GM21390 (cell line): ENCODE data around the gene GRAP2.
"Not testable (repeated sequence)": the region's sequence is repeated elsewhere in the genome, so short reads cannot be mapped to it uniquely, and the experiment has no call there.

Source experiments
- ATAC-seq: cut with Tn5 transposase; IDR thresholded peaks from one replicate; pipeline ENCODE4 v1.9.1; 2021; ENCODE audit not compliant: unreplicated experiment

The GRAP2 gene

GRCh38 chr22:39942439-39943230, 41.8 kb downstream of the GRAP2 start:
- no peak for ATAC-seq

- no peak for ATAC-seq
Measured at GRCh38 chr22:39943337-39943736, 42.5 kb downstream of the GRAP2 start.

- no peak for ATAC-seq
Measured at GRCh38 chr22:39943953-39944872, 43.3 kb downstream of the GRAP2 start.

GRCh38 chr22:39946126-39946502, 45.2 kb downstream of the GRAP2 start:
- no peak for ATAC-seq

- ATAC-seq: no peak
Measured at GRCh38 chr22:39946503-39947219, 45.8 kb downstream of the GRAP2 start.

- ATAC-seq: no peak
Measured at GRCh38 chr22:39947220-39948216, 46.6 kb downstream of the GRAP2 start.

- no peak for ATAC-seq
Measured at GRCh38 chr22:39949964-39950737, 49.3 kb downstream of the GRAP2 start.

GRCh38 chr22:39951603-39952293, 50.9 kb downstream of the GRAP2 start:
- not testable (repeated sequence) for ATAC-seq

GRCh38 chr22:39952347-39952746, 51.5 kb downstream of the GRAP2 start:
- ATAC-seq: no peak

GRCh38 chr22:39953101-39953500, 52.2 kb downstream of the GRAP2 start:
- ATAC-seq: no peak

- no peak for ATAC-seq
Measured at GRCh38 chr22:39954584-39955055, 53.7 kb downstream of the GRAP2 start.

- ATAC-seq: no peak
Measured at GRCh38 chr22:39955675-39956074, 54.8 kb downstream of the GRAP2 start.

- no peak for ATAC-seq
Measured at GRCh38 chr22:39956932-39957664, 56.2 kb downstream of the GRAP2 start.

- ATAC-seq: no peak
Measured at GRCh38 chr22:39958009-39958711, 57.3 kb downstream of the GRAP2 start.

- ATAC-seq: no peak
Measured at GRCh38 chr22:39958949-39959639, 58.2 kb downstream of the GRAP2 start.

GRCh38 chr22:39959640-39960447, 59.0 kb downstream of the GRAP2 start, which contains the start of gene TMA7B:
TSS of gene TMA7B (plus strand) at chr22:39960397. CDS start at chr22:39964375, 3,978 bp downstream.
- ATAC-seq: no peak
